GM19452 (cell line): Measurements from ENCODE around the gene TUBGCP6.
"Not testable (repeated sequence)": the region's sequence is repeated elsewhere in the genome, so short reads cannot be mapped to it uniquely, and the experiment has no call there.

ENCODE experiments used
- ATAC-seq: cut with Tn5 transposase; IDR thresholded peaks from one replicate; pipeline ENCODE4 v1.9.1; 2021; ENCODE audit not compliant: unreplicated experiment

The TUBGCP6 gene

DNA sequence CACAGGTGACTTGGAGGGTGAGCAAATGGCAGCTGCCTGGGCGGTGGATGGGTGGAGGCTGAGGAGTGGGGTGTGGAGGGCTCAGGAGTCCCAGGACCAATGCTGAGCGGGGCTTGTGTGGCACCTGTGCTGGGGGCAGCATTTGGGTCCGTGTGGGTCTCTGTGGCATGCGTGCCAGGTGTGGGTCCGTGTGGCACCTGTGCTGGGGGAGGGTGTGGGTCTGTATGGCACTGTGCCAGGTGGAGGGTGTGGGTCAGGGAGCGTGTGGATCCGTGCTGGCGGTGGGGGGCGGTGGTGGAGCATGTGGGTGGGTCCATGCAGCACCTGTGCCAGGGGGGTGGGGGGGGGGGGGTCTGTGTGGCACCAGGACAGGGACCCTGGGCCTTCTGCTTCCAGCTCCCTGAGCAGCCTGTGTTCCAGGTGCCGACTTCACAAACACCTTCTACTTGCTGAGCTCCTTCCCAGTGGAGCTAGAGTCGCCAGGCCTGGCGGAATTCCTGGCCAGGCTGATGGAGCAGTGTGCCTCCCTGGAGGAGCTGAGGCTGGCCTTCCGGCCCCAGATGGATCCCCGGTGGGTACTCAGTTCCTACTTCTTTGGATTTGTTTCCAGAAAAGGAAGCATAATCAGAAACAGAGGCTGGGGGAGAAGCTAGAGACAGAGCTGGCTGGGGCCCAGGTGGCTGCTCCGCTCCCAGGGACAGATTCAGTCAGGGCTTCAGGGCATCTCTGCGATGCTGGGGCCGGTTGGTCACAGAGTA lies 29.3 kb downstream of the TUBGCP6 start:
- ATAC-seq: no peak

DNA sequence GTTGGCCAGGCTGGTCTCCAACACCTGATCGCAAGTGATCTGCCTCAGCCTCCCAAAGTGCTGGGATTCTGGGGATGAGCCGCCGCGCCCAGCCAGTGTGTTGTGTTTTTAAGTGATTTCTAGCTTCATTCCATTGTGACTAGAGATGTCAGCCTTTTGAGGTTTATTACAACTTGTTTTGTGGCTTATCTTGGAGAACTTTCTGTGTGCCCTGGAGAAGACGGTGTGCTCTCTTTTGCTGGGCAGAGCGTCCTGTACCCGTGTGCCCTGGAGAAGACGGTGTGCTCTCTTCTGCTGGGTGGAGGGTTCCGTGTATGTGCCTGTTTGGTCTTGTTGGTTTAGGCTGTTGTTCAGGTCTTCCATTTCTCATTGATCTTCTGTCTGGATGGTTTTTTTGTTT lies 31.6 kb downstream of the TUBGCP6 start:
- ATAC-seq: no peak

DNA sequence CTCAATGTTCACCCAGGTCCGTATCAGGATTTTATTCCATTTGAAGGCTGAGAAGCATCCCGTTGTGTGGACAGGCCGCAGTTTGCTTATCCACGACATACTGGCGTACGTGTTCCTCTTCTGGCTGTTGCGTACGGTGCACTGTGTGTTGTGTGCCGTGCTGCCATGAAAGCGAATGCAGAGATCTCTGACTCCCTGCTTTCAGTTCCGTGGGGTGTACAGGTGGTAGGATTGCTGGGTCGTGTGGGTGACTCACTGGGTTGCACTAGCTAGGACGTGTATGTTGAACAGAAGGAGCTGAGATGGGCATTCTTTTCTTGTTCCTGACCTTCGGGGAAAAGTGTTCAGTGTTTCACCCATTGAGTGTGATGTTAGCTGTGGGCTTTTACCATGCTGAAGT lies 33.7 kb downstream of the TUBGCP6 start:
- ATAC-seq: no peak

DNA sequence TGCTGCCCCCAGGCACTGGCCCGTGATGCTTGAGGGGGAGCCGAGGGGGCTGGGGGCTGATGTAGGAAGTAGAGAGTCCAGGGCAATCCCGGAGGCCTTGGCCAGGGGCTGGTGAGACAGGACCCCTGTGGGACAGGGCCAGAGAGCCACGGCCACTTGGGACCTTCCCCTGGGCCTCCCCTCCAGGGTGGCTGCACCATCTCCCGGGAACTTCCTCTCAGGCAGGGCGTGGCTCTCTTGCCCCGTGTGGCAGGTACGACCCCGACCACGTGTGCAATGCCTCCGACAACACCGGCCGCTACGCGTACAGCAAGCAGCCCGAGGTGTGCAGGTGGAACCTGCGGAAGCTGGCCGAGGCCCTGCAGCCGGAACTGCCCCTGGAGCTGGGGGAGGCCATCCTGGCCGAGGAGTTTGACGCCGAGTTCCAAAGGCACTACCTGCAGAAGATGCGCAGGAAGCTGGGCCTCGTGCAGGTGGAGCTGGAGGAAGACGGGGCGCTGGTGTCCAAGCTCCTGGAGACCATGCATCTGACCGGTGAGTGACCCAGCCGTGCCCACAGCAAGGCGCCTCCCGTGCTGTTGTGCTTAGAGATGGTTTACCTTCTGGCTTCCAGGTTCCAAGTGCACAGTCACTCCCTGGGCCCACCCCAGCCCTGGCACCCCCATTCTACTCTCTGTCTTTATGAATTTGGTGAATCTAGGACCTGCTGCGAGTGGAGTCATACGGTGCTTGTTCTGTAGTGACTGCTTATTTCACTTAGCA lies 34.3 kb downstream of the TUBGCP6 start:
- ATAC-seq: no peak

DNA sequence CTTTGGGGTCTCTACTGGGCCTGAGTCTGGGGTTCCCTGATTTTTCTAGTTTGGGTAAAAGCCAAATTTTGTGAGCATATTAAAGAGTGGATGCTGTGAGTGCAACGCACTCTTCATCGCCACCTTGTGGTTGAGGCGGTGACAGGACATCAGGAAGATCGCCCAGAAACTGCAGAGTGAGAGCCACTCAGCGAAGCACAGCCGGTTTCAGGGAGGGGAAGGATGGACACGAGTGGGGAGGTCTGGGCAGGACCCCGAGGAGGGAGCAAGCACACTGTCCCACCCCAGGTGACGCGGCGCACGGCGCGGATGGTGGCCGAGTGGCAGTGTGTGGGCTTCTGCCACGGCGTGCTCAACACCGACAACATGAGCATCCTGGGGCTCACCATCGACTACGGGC lies 34.9 kb downstream of the TUBGCP6 start:
- ATAC-seq: no peak

DNA sequence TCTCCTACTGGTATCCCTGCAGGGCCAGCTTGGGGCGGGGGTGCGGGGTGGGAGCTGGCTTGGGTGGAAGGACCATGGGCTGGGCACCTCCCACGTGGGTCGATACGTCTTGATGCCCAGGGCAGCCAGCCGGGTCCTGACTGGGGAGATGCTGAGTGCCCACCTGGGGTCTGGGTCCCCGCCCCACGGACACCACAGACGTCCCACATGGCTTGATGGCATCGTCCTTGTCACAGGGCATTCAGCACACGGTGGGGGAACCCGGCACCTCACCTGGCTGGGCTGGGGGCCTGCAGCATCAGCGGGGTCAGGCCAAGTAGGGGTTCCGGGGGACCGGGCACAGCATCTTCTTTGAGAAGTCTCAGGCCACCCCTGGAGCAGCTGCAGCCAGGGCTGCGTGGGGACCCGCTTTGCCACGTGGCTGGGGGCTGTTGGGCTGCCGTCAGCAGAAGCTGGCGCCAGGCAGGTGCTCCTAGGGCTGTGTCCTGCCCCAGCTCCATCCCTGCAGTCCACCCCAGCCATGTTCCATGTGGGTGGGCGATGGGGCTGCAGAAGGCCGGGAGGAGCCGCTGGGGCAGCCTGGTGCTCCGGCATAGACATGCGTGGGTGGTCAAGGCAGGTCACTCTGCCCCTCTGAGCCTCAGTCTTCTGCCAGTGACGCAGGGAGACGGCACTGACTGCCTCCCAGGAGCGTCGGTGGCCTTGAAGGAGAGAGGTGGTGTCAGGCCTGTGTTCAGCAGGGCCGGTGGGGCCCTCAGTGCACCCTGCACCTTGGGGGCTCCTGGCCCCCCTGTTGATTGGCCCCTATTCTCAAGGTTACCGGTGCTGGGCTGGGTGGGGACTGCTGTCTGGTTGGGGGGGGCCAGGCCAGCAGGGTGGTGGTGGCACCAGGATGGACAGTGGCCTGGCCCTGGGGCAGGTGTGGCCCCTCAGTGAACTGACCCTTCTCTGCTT lies 35.6 kb downstream of the TUBGCP6 start:
- no peak for ATAC-seq

DNA sequence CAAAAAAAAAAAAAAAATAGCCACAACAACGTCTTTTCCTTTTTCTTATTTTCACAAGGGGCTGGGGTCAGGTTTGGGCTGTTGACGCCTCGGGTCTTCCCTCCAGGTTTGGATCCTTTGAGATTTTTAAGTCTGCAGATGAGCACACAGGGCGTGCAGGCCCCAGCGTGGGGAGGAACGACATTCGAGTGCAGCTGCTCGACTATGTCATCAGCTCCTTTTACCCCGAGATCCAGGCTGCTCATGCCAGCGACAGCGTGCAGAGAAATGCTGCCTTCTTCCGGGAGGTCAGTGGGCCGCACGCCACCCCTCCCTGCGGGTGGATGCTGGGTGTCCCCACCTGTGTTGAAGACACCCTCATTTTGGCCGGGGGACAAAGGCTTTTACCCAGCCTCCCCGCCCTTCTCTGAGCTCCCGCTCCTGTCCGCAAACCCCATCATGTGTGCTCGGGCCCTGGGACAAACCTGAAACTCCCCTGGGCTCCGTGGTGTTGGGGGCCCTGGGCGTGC lies 36.3 kb downstream of the TUBGCP6 start:
- no peak for ATAC-seq

DNA sequence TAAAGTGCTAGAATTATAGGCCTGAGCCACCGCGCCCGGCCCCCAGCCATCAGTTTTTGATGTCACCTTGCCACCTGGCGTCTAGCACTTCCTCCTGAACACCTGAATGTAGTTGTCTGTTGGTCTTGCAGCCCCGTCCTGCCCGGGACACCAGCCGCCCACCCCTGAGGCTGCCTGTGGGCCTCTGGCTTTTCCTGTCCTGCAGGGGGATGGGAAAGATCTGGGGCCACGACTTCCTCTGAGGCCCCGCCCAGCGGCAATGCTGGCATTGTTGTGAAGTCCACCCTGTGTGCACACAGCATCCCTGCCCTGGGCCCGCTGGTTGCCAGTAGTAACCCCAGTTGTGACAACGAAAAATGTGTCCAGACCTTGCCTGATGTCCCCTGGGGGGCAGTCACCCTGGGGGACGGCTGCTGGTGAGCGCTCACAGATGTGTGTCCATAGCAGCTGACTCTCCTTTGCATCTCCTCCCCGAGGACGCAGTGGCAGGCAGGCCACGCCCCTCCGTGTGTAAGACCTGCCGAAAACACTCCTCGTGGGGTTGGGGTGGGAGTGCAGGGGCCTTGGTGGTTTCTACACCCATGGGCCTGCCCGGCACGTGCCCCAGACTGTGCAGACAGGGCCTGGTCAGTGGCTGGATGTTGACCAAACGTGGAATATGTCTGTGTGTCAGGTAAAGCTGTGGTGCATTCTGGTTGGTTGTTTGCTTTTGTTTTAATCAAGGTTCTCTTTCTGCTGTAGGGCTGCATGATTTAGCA lies 37.3 kb downstream of the TUBGCP6 start:
- ATAC-seq: no peak

DNA sequence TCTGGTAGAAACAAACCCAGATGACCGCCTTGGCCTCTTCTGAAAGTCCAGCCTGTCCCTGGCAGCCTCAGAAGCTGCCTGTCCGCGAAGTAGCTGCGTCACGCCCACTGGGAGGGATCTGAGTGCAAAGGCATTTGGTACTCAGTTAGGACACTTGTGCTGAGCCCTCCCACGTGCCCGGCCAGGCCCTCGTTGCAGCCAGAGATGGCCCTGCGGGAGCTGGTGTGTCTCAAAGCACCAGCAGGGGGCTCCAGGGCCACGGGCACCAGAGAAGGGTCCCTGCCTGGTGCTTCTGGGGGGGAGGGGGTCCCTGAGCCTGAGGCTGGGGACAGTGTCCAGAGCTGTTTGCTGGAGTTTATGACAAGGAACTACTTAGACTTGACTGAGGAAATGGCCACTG lies 38.2 kb downstream of the TUBGCP6 start:
- ATAC-seq: no peak

DNA sequence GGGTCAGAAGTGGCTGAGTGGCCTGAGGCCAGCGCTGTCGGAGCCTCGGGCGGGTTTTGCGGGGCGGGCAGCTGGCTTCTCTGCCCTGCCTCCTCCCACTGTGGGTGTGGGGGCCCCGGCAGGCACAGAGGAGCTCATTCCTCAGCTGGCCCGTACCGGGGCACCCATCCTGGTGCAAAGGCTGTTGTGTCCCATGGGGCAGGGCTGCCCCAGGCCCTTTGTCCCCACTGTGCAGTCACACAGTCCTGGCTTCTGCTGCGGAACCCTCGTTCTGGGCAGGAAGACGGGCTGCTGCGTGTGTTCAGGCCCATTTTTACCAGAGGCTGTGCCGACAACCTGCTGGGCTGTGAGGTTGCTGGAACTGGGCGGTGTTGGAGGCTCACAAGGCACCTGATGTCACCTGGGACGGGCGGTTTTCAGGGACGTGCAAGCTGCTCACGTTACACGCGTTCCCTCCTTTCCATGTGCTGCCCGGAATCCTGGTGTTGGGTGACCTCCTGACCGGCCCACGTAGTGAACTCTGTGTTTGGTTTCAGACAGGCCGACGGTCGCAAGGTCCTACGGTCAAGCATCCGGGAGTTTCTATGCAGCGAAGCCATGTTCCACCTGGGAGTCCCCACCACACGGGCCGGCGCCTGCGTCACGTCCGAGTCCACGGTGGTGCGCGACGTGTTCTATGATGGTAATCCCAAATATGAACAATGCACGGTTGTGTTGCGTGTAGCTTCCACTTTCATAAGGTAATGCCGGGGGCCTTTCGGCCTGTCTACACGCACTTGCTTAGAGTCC lies 38.8 kb downstream of the TUBGCP6 start:
- ATAC-seq: no peak

DNA sequence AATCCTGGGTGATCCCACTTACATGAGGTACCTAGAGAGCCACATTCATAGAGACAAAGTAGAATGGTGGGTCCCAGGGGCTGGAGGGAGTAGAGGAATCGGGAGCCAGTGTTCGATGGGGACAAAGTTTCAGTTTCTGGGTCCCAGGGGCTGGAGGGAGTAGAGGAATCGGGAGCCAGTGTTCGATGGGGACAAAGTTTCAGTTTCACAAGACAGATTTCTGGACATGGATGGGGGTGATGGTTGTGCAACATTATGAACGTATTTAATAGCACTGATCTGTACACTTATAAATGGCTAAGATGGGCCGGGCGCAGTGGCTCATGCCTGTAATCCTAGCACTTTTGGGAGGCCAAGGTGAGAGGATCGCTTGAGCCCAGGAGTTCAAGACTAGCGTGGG lies 39.8 kb downstream of the TUBGCP6 start:
- not testable (repeated sequence) for ATAC-seq

DNA sequence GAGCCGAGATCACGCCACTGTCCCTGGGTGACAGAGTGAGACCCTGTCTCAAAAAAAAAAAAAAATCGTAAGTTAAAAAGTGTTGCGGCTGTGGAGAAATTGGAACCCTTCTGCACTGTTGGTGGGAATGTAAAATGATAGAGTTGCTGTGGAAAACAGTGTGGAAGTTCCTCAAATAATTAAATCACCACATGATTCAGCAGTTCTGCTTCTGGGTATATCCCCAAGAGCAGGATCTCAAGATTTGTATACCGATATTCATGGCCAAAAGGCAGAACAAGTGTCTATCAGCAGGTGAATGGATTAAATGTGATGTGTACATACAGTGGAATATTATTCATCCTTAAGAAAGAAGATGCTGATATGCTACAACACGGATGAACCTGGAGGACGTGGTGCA lies 40.3 kb downstream of the TUBGCP6 start:
- ATAC-seq: no peak

DNA sequence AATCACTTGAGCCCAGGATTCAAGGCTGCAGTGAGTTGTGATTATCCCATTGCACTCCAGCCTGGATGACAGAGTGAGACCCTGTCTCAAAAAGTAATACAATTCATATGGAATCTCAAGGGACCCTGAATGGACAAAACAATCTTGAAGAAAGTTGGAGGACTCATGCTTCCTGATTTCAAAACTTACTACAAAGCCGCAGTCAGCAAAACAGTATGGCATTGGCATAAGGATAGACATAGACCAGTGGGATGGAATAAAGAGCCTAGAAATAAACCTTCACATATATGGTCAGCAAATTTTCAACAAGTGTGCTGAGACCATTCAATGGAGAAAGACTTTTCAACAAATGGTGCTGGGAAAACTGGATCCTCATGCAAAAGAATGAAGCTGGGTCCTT lies 41.5 kb downstream of the TUBGCP6 start:
- no peak for ATAC-seq

DNA sequence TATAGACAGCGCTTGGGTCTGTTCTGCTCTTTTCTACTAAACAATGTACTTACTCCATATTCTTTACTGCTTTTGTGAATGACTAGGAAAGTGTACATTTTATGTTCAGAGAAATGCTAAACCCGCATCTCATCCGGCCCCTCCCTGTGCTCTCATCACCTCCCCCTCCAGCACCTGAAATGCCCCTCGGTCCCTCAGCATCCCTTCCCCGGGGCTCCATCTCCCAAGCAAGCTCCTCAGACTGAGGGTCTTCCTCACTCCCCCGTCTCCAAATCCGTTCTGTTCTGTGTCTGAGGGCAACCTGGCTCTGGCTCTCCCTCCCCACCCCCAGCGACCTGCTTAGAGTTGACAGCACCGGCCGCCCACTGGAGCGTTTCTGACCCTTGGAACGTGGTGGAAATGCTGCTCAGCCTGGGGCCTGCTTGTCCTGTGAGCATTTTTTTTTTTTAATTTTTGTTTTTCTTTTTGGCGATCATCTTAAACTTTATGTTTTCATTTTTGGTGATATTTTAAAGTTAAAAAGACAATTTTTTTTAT lies 42.6 kb downstream of the TUBGCP6 start:
- no peak for ATAC-seq

DNA sequence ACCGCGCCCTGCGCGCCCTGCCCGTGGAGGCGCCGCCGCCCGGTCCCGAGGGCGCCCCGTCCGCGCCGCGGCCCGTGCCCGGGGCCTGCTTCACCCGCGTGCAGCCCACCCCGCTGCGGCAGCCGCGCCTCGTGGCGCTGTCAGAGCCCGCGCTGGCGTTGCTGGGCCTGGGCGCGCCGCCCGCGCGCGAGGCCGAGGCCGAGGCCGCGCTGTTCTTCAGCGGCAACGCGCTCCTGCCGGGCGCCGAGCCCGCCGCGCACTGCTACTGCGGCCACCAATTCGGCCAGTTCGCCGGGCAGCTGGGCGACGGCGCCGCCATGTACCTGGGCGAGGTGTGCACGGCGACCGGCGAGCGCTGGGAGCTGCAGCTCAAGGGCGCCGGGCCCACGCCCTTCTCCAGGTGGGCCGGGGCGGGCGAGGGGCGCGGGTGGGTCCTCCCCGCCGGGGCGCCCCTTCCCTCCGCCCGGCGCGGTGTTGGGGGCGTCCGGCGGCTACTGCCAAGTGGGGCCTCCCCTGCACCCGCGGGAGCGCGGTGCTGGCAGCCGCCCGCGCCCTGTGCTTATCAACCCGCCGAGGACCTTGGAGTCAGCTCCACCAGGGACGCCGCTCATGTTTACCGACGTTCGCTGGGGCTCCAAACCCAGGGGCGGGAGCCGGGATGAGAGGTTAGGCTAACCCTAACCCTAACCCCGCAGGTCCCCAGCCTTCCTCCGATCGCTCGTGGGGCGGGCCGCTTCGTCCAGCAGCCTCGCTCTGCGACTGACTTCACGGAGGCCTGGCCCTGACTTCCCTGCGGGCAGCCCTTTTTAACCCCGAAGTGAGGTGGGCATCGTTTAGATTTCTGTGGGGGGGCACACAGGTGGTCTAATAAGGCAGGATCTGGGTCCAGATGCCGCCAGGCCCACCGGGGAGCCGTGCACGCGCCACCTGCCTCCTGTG lies 43.4 kb downstream of the TUBGCP6 start:
- ATAC-seq: peak; percentile 34

DNA sequence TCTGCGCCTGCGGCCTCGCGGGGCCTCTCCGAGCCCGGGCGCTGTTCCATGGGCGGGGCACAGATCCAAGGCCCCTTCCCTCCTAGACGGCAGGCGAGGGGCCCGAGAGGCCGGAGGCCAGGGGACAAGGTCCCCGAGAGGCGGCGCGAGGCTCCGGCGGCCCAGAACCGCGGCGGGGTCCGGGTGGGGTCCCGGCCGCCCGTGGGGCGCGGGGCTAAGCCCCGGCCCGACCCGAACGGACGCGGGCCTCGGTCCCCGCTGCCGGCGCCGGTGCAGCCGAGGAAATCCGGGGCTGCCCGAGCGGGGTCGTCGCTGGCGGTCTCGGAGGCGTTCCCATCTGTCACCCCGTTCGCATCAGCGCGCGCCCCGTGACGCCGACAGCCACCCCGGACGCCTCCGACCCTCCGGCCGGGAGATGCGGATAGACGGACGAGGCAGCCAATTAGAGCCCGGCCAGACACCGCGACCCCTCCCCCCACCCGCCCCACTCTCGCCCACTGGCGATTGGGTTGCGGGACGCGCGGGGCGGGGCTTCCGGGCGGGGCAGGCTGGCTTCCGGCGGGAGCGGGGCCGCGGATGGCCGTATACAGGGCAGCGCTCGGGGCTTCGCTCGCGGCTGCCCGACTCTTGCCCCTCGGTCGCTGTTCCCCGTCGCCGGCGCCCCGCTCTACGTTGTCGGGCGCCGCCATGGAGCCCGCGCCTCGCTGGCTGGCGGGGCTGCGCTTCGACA lies 44.2 kb downstream of the TUBGCP6 start, which contains the start of gene SELENOO:
TSS of gene SELENOO (plus strand) at position 551 of the 730 bp plus-strand sequence. CDS start at position 577, 26 bp downstream.
- ATAC-seq: peak; percentile 60

DNA sequence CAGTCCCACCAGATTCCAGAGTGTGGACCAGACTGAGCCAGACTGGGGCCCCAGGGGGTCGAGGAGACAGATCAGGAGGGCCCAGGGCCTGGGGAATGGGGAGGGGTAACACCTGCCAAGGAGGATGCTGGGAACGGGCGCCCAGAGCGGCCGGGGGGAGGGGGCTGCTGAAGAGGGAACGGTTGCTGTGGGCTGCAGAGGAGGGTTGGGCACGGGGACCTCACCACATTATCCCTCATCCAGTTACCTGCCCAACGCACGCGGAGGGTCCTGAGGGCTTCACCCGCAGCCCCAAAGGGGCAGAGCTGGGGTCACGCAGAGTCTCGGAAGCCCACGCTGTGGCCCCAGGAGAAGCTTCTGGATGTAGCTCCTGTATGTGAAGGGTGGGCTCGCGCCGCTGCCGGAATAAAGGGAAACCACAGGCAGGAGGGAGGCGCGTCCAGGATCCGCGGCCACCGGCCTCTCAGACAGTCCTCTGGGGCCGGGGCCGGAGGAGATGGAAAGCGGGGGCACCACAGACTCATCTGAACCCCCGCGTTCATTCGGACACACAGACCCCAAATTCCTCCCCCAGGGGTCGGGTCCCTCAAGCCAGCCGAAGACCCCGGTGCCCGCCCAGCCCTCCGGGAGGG lies 44.9 kb downstream of the TUBGCP6 start:
- no peak for ATAC-seq
